ENCODE data around the gene LDLRAD4. TPM values are rescaled to one million over a fixed set of nuclear protein-coding genes. Genes with fewer than 3 reads are reported as not detected.

LDLRAD4 gene
- total and polyA plus RNA-seq, 9 of the 15 experiments (the other 6 are each of a cell fraction or from before 2014, with no cell fraction given), result 0.01 TPM; not detected in 8

DNA sequence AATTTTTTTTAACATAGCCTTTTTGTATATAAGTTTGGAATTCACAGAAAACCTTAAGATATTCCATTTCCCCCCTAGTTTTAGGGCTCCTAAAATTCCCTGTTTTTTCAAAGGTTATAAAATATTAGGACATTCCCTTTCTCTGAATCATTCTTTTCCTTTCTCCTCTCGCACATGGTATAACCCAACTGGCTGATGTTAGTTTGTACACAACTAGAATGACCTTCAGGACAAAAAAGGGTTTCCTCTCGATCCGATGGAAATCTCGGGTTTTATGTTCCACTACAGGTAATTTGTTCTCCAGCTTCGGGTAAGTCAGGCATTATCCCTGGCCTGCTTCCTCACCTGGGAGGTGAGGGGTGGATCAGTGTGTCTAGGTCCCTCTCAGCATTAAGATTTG is 215.1 kb downstream of the LDLRAD4 start:
- H3K9me3 ChIP-seq (replicated peaks; ENCODE audit: control insufficient read depth, insufficient read depth, low read depth, low read length), result no peaks in the 10 kb centered on the region
- FAIRE-seq (no peak), ATAC-seq (no peak), DNase-seq (ENCODE audit: extremely low read depth in 1 of 4, low spot score in 3 of 4) (no peak)
- ChIA-PET POLR2A (no interaction called here), CTCF (ENCODE audit: low intra/inter-chr PET ratio) (no interaction called here)
- H3K9ac ChIP-seq (ENCODE audit: insufficient read depth in 1 of 2, low read depth in 2 of 2, low read length in 2 of 2), result no peak overlapping the region
- H3K36me3 ChIP-seq (ENCODE audit: control insufficient read depth, insufficient read depth, low read length), result no peaks in the 10 kb centered on the region
- no peak overlapping the region for H3K27ac ChIP-seq (ENCODE audit: extremely low read depth, low read depth, low read length)
- no peaks in the 10 kb centered on the region for H3K79me2 ChIP-seq (ENCODE audit: control insufficient read depth, insufficient read depth, low read length)
- H3K27me3 ChIP-seq (ENCODE audit: control insufficient read depth in 2 of 2, insufficient read depth in 2 of 2, low read length in 2 of 2), result peaks cover 20 to 22% of the 10 kb centered on the region in 2 experiments; a peak in 4 of 5 replicates
- 0% methylated on average over 5 of the region's 5 CpGs for WGBS (ENCODE audit: insufficient coverage, low coverage, missing lambda C conversion rate)
- H3K4me1 ChIP-seq (replicated peaks in 1 of 2; ENCODE audit: control insufficient read depth in 2 of 2, insufficient read depth in 2 of 2, low read length in 2 of 2), result no peaks in the 10 kb centered on the region
- H3K4me3 ChIP-seq, result no peak overlapping the region
- H2AFZ ChIP-seq (ENCODE audit: low read depth, low read length), result no peak overlapping the region
- intact Hi-C loops (cut with micrococcal nuclease), result no loop called here
- no TSS peak for BruUV-seq (replicated peaks)
- no peak for TF ChIP-seq MAZ (CRISPR knock-in tag; conservative IDR thresholded peaks at IDR 0.05 in 1 of 2, IDR thresholded peaks at IDR 0.05 in 1 of 2)
- no peak for TF ChIP-seq TCFL5 (CRISPR knock-in tag; conservative IDR thresholded peaks at IDR 0.05)
- no peak overlapping the region for H3K4me2 ChIP-seq (ENCODE audit: insufficient read depth, low read length)
- H3K9me1 ChIP-seq (ENCODE audit: control insufficient read depth, insufficient read depth, low read length), result no peaks in the 10 kb centered on the region
- peaks cover 2% of the 10 kb centered on the region; the same call in 1 of the 2 replicates for H4K20me1 ChIP-seq (replicated peaks; ENCODE audit: control insufficient read depth, insufficient read depth, low read length)
- in situ Hi-C loops (cut with MboI), result no loop called here

DNA sequence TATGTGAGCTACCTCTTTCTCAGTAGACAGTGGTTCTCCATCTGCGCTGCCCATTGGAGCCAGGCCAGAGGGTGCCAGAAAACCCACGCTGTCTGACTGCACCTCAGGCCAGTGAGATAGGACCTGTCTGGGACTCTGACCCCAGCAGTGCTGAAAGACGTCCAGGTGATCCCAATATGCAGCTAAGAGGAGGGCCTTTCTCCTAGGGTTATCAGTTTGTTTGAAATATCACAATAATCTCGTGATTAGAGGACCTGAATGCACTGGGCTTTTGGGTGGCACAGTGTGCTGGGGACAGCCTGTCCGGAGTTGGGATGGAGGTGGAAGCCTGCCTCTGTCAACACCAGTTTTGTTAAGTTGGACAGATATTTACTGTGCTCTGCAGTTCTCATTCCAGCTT is 216.3 kb downstream of the LDLRAD4 start:
- Histone ChIP-seq H3K4me2 (ENCODE audit: insufficient read depth, low read length) (no peak overlapping the region), H3K9ac (ENCODE audit: insufficient read depth in 1 of 2, low read depth in 2 of 2, low read length in 2 of 2) (no peak overlapping the region), H3K79me2 (ENCODE audit: control insufficient read depth, insufficient read depth, low read length) (no peaks in the 10 kb centered on the region), H3K36me3 (ENCODE audit: control insufficient read depth, insufficient read depth, low read length) (no peaks in the 10 kb centered on the region), H3K4me3 (no peak overlapping the region), H3K27me3 (ENCODE audit: control insufficient read depth in 2 of 2, insufficient read depth in 2 of 2, low read length in 2 of 2) (peaks cover 24 to 28% of the 10 kb centered on the region in 2 experiments), H4K20me1 (replicated peaks; ENCODE audit: control insufficient read depth, insufficient read depth, low read length) (0 out of 2 replicates have a peak, but pooled peaks cover 2% of the 10 kb centered on the region), H2AFZ (ENCODE audit: low read depth, low read length) (no peak overlapping the region), H3K27ac (ENCODE audit: extremely low read depth, low read depth, low read length) (no peak overlapping the region), H3K9me3 (replicated peaks; ENCODE audit: control insufficient read depth, insufficient read depth, low read depth, low read length) (no peaks in the 10 kb centered on the region), H3K4me1 (replicated peaks in 1 of 2; ENCODE audit: control insufficient read depth in 2 of 2, insufficient read depth in 2 of 2, low read length in 2 of 2) (no peaks in the 10 kb centered on the region), H3K9me1 (ENCODE audit: control insufficient read depth, insufficient read depth, low read length) (no peaks in the 10 kb centered on the region)
- TF ChIP-seq, protein P1, sequence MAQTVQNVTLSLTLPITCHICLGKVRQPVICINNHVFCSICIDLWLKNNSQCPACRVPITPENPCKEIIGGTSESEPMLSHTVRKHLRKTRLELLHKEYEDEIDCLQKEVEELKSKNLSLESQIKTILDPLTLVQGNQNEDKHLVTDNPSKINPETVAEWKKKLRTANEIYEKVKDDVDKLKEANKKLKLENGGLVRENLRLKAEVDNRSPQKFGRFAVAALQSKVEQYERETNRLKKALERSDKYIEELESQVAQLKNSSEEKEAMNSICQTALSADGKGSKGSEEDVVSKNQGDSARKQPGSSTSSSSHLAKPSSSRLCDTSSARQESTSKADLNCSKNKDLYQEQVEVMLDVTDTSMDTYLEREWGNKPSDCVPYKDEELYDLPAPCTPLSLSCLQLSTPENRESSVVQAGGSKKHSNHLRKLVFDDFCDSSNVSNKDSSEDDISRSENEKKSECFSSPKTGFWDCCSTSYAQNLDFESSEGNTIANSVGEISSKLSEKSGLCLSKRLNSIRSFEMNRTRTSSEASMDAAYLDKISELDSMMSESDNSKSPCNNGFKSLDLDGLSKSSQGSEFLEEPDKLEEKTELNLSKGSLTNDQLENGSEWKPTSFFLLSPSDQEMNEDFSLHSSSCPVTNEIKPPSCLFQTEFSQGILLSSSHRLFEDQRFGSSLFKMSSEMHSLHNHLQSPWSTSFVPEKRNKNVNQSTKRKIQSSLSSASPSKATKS (CRISPR knock-in tag; IDR thresholded peaks at IDR 0.05), result no peak
- TF ChIP-seq, protein P2, sequence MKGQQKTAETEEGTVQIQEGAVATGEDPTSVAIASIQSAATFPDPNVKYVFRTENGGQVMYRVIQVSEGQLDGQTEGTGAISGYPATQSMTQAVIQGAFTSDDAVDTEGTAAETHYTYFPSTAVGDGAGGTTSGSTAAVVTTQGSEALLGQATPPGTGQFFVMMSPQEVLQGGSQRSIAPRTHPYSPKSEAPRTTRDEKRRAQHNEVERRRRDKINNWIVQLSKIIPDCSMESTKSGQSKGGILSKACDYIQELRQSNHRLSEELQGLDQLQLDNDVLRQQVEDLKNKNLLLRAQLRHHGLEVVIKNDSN (CRISPR knock-in tag; IDR thresholded peaks at IDR 0.05), result no peak
- TF ChIP-seq RBM34 (IDR thresholded peaks at IDR 0.05; ENCODE audit: borderline replicate concordance, insufficient read depth, low read length) (no peak), KDM1A (IDR thresholded peaks at IDR 0.05) (no peak), RFX1 (IDR thresholded peaks at IDR 0.05) (no peak), POLR2A (conservative IDR thresholded peaks at IDR 0.05) (no peak)
- TF ChIP-seq, protein P3, sequence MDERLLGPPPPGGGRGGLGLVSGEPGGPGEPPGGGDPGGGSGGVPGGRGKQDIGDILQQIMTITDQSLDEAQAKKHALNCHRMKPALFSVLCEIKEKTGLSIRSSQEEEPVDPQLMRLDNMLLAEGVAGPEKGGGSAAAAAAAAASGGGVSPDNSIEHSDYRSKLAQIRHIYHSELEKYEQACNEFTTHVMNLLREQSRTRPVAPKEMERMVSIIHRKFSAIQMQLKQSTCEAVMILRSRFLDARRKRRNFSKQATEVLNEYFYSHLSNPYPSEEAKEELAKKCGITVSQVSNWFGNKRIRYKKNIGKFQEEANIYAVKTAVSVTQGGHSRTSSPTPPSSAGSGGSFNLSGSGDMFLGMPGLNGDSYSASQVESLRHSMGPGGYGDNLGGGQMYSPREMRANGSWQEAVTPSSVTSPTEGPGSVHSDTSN (CRISPR knock-in tag; IDR thresholded peaks at IDR 0.05; ENCODE audit: low read depth), result no peak
- TF ChIP-seq, protein P3 (tag; conservative IDR thresholded peaks at IDR 0.05; ENCODE audit: low read depth), result no peak
- in situ Hi-C loops (cut with MboI), result no loop called here
- WGBS (ENCODE audit: insufficient coverage, low coverage, missing lambda C conversion rate), result 0% methylated on average over 5 of the region's 5 CpGs
- FAIRE-seq, result no peak
- no peak for DNase-seq (ENCODE audit: extremely low read depth in 1 of 4, low spot score in 3 of 4)
- intact Hi-C loops (cut with micrococcal nuclease), result no loop called here
- no TSS peak for BruUV-seq (replicated peaks)
- CTCF ChIA-PET (ENCODE audit: low intra/inter-chr PET ratio), result no interaction called here
- POLR2A ChIA-PET, result no interaction called here
- ATAC-seq, result no peak

Measured in K562 (cell line).